ENCODE results near the gene ZNF383. TPM values are rescaled to one million over a fixed set of nuclear protein-coding genes. Genes with fewer than 3 reads are reported as not detected.
"Not testable (repeated sequence)": the region's sequence is repeated elsewhere in the genome, so short reads cannot be mapped to it uniquely, and the experiment has no call there.

Gene ZNF383
- total RNA-seq, 2 experiments from 2014 or later, result 9.3 to 10.8 TPM

DNA sequence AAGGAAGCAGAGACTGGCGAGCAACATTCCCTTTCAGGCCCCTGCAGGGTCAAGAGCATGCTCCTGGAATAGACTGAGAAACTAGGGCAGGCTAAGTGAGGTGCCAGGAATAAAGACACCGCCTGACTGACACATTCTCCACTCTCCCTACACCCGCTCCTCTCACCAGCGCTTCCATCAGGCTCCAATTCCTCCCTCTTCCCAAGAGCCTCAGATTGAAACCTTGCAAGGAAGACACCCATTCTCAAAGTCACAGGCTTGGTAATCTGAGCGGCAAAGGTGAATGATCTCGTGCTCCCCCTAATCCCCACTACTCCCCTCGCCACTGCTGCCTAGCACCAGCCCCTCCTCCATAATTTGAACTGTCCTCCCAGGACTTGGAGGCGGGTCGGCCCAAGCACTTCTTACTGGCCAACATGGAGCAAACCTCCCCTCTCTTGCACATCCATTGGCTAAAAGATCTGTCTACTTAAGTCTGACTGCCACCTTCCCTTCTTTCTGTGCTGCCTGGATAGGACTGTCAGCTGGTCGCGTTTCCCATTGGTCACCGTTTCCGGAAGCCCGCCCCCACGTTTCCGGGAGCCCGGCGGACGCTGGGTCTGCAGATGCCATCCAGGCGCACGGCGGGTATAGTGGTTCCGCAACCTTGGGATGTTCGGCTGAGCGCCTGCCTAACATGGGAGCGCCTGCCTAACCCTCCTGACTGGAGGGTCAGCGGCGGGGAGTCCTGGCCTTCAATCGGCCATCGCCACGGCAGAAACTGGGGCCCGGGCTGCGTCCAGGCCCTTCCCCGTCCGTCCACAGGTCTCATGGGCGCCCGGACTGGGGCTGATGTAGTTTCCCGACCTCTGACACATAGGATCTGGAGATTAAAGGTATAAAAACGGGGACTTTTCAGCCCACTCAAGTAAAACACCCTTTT, 33.6 kb downstream of the ZNF383 start:
- CTCF ChIA-PET, result no interaction called here
- Mint-ChIP-seq H3K27me3 (no peaks in the 10 kb centered on the region), H3K36me3 (peaks cover 20% of the 10 kb centered on the region), H3K27ac (peak overlapping the region; percentile 54), H3K9me3 (ENCODE audit: low read depth) (peaks cover 30% of the 10 kb centered on the region), H3K4me1 (peaks cover 7% of the 10 kb centered on the region), H3K4me3 (peak overlapping the region; percentile 64)
- ATAC-seq (peak; percentile 97), DNase-seq (peak; percentile 77)

DNA sequence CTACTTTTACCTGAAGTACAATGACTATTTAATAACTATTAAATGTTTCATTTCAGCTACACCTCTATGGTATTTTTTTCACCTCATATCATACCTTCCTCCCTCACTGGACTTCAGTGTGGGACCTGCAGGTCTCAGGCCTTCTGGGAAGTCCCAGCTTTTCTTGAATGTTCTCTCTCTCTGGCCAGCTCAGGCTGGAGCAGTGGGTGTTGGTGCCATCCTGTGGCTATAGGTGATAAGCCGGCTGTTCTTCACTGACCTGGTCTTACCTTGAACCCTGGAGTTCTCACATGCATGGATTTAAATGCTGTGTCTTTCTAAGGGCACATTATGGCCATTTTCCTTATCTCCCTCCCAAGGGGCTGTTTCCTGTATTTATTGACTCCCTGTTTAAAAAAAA, 45.0 kb downstream of the ZNF383 start:
- ATAC-seq, H3K4me3 Mint-ChIP-seq, H3K36me3 Mint-ChIP-seq, H3K4me1 Mint-ChIP-seq, CTCF ChIA-PET, DNase-seq, H3K27me3 Mint-ChIP-seq, H3K27ac Mint-ChIP-seq: not testable (repeated sequence)
- peaks cover 17% of the 10 kb centered on the region for H3K9me3 Mint-ChIP-seq (ENCODE audit: low read depth)

DNA sequence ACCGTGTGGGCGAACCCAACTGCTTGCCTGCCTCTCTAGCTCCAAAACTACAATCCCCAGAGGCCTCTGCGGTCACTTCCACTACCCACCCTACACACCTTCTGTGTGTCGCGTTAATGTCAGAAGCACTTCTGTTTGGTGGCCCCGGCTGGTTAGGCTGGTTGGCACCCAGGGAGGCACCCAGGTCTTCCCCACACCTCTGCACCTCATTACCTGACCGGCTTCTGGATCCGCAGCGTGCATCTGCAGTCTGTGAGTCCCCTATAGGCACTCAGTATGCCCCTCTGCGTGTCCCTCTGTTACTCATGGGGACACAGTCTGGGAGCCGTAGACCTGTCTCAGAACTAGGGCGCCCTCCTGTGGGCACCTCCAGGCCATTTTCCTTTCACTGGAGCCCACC, 49.0 kb downstream of the ZNF383 start:
- ATAC-seq; H3K9me3 Mint-ChIP-seq (ENCODE audit: low read depth); DNase-seq; CTCF ChIA-PET; H3K27me3 Mint-ChIP-seq; H3K36me3 Mint-ChIP-seq; H3K4me1 Mint-ChIP-seq; H3K27ac Mint-ChIP-seq; H3K4me3 Mint-ChIP-seq: not testable (repeated sequence)

DNA sequence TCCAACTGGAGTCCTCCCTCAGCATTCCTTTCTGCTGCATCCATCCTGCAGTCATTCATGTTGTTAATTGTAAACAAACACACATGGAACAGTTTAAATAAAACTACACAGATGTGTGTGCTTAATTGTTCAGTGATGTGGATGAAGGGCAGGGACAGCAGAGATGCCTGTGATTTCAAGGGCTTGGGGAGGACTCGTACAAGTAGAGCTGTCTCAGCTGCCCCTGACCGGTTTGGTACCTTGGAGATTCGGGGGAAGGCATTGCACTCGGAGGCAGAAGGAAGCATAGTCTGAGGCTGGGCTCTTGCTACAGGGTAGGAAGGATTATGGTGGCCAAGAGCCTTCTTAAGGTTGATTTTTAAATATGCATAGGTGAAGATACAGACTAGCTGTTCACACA, 49.7 kb downstream of the ZNF383 start:
- H3K27me3 Mint-ChIP-seq; H3K4me1 Mint-ChIP-seq; ATAC-seq; CTCF ChIA-PET; H3K36me3 Mint-ChIP-seq; DNase-seq; H3K27ac Mint-ChIP-seq; H3K9me3 Mint-ChIP-seq (ENCODE audit: low read depth); H3K4me3 Mint-ChIP-seq: not testable (repeated sequence)

DNA sequence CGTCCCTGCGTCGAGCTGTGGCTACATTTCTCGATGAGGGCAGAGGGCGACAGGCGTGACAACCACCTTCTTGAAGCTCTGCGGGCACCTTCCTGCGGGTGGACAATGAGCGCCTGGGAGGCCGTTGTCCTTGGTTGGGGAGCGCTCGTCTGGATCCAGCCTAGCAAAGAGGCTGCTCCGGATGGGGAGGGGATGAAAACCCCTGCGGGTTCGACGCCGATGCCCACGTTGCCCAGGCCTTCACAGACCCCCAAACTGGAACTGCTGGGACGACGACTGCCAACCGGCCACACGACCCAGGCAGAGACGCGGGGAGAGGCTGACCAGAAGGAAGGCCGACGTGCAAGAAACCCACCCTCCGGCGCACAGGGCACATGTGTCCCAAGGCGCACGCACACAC, 62.6 kb downstream of the ZNF383 start:
- H3K27me3 Mint-ChIP-seq; CTCF ChIA-PET; H3K36me3 Mint-ChIP-seq; H3K9me3 Mint-ChIP-seq (ENCODE audit: low read depth); H3K4me3 Mint-ChIP-seq; H3K27ac Mint-ChIP-seq; DNase-seq; H3K4me1 Mint-ChIP-seq; ATAC-seq: not testable (repeated sequence)

DNA sequence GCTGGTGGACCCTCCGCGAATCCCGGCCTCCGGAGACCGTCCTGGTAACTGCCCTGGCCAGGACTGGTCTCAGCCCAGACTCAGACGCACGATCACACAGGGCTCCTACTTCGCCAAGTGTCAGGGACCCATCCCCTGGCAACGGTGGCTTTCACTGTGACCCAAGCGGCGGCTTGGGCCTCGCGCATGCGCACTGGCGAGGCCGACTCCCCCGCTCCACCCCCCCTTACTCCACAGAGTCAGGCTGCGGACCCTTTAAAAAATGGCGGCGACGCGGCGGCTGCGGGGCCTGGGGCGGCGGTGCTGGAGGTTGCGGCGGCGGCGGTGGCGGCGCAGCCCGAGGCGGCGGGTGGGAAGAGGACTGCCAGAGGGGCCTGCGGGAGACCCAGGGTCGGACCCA, 66.0 kb downstream of the ZNF383 start:
- H3K4me1 Mint-ChIP-seq; CTCF ChIA-PET; H3K27ac Mint-ChIP-seq; H3K27me3 Mint-ChIP-seq; H3K9me3 Mint-ChIP-seq (ENCODE audit: low read depth); H3K4me3 Mint-ChIP-seq; H3K36me3 Mint-ChIP-seq; DNase-seq; ATAC-seq: not testable (repeated sequence)

DNA sequence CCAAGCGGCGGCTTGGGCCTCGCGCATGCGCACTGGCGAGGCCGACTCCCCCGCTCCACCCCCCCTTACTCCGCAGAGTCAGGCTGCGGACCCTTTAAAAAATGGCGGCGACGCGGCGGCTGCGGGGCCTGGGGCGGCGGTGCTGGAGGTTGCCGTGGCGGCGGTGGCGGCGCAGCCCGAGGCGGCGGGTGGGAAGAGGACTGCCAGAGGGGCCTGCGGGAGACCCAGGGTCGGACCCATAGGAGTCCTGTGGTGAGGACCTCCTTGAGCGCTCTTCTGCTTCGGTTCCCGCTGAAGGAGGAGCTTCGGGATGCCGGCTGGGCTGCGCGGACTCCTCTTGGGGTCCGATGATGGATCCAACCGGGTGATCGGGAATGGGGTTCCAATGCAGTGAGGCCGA, 71.2 kb downstream of the ZNF383 start:
- H3K4me1 Mint-ChIP-seq; H3K9me3 Mint-ChIP-seq (ENCODE audit: low read depth); CTCF ChIA-PET; H3K4me3 Mint-ChIP-seq; ATAC-seq; H3K36me3 Mint-ChIP-seq; H3K27me3 Mint-ChIP-seq; H3K27ac Mint-ChIP-seq: not testable (repeated sequence)
- DNase-seq, result peak; percentile 39

DNA sequence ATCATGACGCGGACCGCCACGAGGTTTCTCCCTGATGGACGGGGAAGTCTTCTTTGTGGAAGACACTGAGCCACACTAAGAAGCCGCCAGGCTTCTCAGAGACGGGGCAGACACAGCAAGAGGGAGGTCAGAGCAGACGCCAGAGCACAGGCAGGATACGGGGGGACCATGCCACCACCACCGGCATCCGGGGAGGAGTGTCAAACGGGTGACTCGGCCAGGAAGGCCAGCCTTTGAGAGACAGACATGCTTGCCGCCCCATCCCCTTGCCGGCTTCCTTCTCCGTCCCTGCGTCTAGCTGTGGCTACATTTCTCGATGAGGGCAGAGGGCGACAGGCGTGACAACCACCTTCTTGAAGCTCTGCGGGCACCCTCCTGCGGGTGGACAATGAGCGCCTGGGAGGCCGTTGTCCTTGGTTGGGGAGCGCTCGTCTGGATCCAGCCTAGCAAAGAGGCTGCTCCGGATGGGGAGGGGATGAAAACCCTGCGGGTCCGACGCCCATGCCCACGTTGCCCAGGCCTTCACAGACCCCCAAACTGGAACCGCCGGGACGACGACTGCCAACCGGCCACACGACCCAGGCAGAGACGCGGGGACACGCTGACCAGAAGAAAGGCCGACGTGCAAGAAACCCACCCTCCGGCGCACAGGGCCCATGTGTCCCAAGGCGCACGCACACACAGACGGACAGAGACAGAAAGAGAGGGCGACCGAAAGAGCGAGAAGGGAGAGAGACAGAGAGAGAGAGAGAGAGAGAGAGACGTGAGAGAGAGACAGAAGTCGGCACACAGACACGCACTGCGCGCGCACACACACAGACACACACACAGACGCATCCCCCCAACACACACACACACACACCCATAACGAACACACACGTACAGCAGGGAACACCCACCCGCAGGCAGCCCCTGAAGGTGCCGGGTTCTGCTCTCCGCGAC, 75.3 kb downstream of the ZNF383 start:
- H3K36me3 Mint-ChIP-seq; H3K4me3 Mint-ChIP-seq; H3K9me3 Mint-ChIP-seq (ENCODE audit: low read depth); H3K27me3 Mint-ChIP-seq; H3K4me1 Mint-ChIP-seq; H3K27ac Mint-ChIP-seq; CTCF ChIA-PET; ATAC-seq: not testable (repeated sequence)
- peak; percentile 59 for DNase-seq

DNA sequence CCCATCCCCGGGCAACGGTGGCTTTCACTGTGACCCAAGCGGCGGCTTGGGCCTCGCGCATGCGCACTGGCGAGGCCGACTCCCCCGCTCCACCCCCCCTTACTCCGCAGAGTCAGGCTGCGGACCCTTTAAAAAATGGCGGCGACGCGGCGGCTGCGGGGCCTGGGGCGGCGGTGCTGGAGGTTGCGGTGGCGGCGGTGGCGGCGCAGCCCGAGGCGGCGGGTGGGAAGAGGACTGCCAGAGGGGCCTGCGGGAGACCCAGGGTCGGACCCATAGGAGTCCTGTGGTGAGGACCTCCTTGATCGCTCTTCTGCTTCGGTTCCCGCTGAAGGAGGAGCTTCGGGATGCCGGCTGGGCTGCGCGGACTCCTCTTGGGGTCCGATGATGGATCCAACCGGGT, 76.2 kb downstream of the ZNF383 start:
- DNase-seq, result peak; percentile 48
- H3K36me3 Mint-ChIP-seq; H3K4me3 Mint-ChIP-seq; H3K9me3 Mint-ChIP-seq (ENCODE audit: low read depth); ATAC-seq; H3K4me1 Mint-ChIP-seq; H3K27ac Mint-ChIP-seq; CTCF ChIA-PET; H3K27me3 Mint-ChIP-seq: not testable (repeated sequence)

Other genes with a start within 250 kb of the ZNF383 start
- gene ZNF420, start 139.8 kb upstream of the ZNF383 start, total RNA-seq, result 10 to 100 TPM; 10.4 to 12.2 TPM
- gene ZNF585A, start 45.5 kb upstream of the ZNF383 start, total RNA-seq, result 1 to 10 TPM; 6.8 to 9.8 TPM
- 10 to 100 TPM in 1 of 2 experiments, 1 to 10 TPM in 1; 8.4 to 14.8 TPM for gene ZNF585B, start 7.7 kb upstream of the ZNF383 start, total RNA-seq
- 1 to 10 TPM; 4.7 to 6.3 TPM for gene ZNF527, start 152.9 kb downstream of the ZNF383 start, total RNA-seq
- gene ZNF569, start 249.2 kb downstream of the ZNF383 start, total RNA-seq, result 1 to 10 TPM; 5.5 to 6.9 TPM

Data from activated CD8-positive, alpha-beta memory T cell treated with anti-CD3 and anti-CD28 coated beads, Interleukin-2, amount 10 ng/mL, durations not matched to agents 7 days and 5 days (primary cell).